Neural cell (in vitro differentiated cells): ENCODE data around the gene DLG2. TPM values are rescaled to one million over a fixed set of nuclear protein-coding genes. Genes with fewer than 3 reads are reported as not detected.

ENCODE experiments used
- H2AFZ ChIP-seq: fragments of 200-600, 300-800 bp; sonication (generic), shearing (Covaris generic); 2 replicates; pipeline ENCODE4 v1.6.0; 2014; ENCODE audit warnings: low read depth, mild to moderate bottlenecking, antibody characterized with exemption, low read length, moderate library complexity
- H3F3A ChIP-seq: fragments of 200-600 bp; shearing (Covaris generic); 2 replicates; pipeline ENCODE4 v1.6.1; 2016; ENCODE audit warnings: mild to moderate bottlenecking, moderate library complexity, mixed read lengths, antibody characterized with exemption, low read length; ENCODE audit not compliant: insufficient read depth, poor library complexity, severe bottlenecking
- H3K27ac ChIP-seq: fragments of 200-600, 300-800 bp; sonication (generic), shearing (Covaris generic); 2 replicates; pipeline ENCODE4 v1.5.1; 2014; ENCODE audit warnings: mild to moderate bottlenecking, low read length, moderate library complexity
- H3K27me3 ChIP-seq: fragments of 300-800, 200-600 bp; sonication (generic), shearing (Covaris generic); 2 replicates; pipeline ENCODE4 v1.6.0; 2014; ENCODE audit warnings: mild to moderate bottlenecking, low read depth, low read length, moderate library complexity; ENCODE audit not compliant: insufficient read depth
- H3K36me3 ChIP-seq: fragments of 300-800, 200-600 bp; sonication (generic), shearing (Covaris generic); 2 replicates; pipeline ENCODE4 v1.5.1; 2014; ENCODE audit warnings: mild to moderate bottlenecking, antibody characterized with exemption, low read length, moderate library complexity; ENCODE audit not compliant: insufficient read depth
- H3K4me2 ChIP-seq: fragments of 300-800, 200-600 bp; sonication (generic), shearing (Covaris generic); 2 replicates; pipeline ENCODE4 v1.6.0; 2014; ENCODE audit warnings: mild to moderate bottlenecking, low read length
- H3K4me3 ChIP-seq: fragments of 300-800, 200-600 bp; sonication (generic), shearing (Covaris generic); 2 replicates; pipeline ENCODE4 v1.5.1; 2014; ENCODE audit warnings: mild to moderate bottlenecking, low read length, moderate library complexity
- H3K79me2 ChIP-seq: fragments of 200-600 bp; shearing (Covaris generic); replicated peaks from 2 replicates; pipeline ENCODE4 v1.6.0; 2014; ENCODE audit warnings: mild to moderate bottlenecking, low read length, moderate library complexity; ENCODE audit not compliant: insufficient read depth
- H3K9ac ChIP-seq: fragments of 300-800, 200-600 bp; sonication (generic), shearing (Covaris generic); 2 replicates; pipeline ENCODE4 v1.6.1; 2016; ENCODE audit warnings: mild to moderate bottlenecking, low read length, mixed read lengths
- H3K9me2 ChIP-seq: fragments of 200-600 bp; shearing (Covaris generic); 2 replicates; pipeline ENCODE4 v1.6.1; 2016; ENCODE audit warnings: mild to moderate bottlenecking, low read length, mixed read lengths; ENCODE audit not compliant: insufficient read depth
- H3K9me3 ChIP-seq: fragments of 200-600, 300-800 bp; sonication (generic), shearing (Covaris generic); 2 replicates; pipeline ENCODE4 v1.6.1; 2016; ENCODE audit warnings: mild to moderate bottlenecking, mixed run types, low read length, moderate library complexity, mixed read lengths
- H4K20me1 ChIP-seq: fragments of 200-600 bp; shearing (Covaris generic); 2 replicates; pipeline ENCODE4 v1.6.1; 2016; ENCODE audit warnings: mild to moderate bottlenecking, mixed run types; ENCODE audit not compliant: insufficient read depth
- CTCF ChIP-seq: fragments of 450-650 bp; IDR thresholded peaks from 2 replicates; pipeline ENCODE4 v1.5.1; 2014; ENCODE audit warnings: antibody characterized with exemption, mild to moderate bottlenecking, moderate library complexity; ENCODE audit not compliant: poor library complexity, severe bottlenecking
- EP300 ChIP-seq: fragments of 450-650 bp; conservative IDR thresholded peaks from 2 replicates; pipeline ENCODE4 v1.6.1; 2014; ENCODE audit warnings: antibody characterized with exemption, mild to moderate bottlenecking, moderate library complexity; ENCODE audit not compliant: poor library complexity, severe bottlenecking
- EZH2 ChIP-seq: fragments of 200-600, 300-800 bp; shearing (Covaris generic), sonication (generic); IDR thresholded peaks from 2 replicates; pipeline ENCODE4 v1.6.1; 2014; ENCODE audit warnings: antibody characterized with exemption, low read length, borderline replicate concordance, mild to moderate bottlenecking; ENCODE audit not compliant: insufficient read depth, poor library complexity, severe bottlenecking
- MXI1 ChIP-seq: fragments of 450-650 bp; conservative IDR thresholded peaks from 2 replicates; pipeline ENCODE4 v1.6.1; 2014; ENCODE audit warnings: antibody characterized with exemption, mild to moderate bottlenecking; ENCODE audit not compliant: poor library complexity, severe bottlenecking
- POLR2AphosphoS5 ChIP-seq: IDR thresholded peaks from 2 replicates; pipeline ENCODE4 v1.6.1; 2012
- RAD21 ChIP-seq: fragments of 450-650 bp; conservative IDR thresholded peaks from 2 replicates; pipeline ENCODE4 v1.6.1; 2014; ENCODE audit warnings: antibody characterized with exemption, mild to moderate bottlenecking, moderate library complexity
- REST ChIP-seq: IDR thresholded peaks from 2 replicates; pipeline ENCODE4 v1.6.1; 2012; ENCODE audit warnings: borderline replicate concordance
- SMC3 ChIP-seq: fragments of 450-650 bp; conservative IDR thresholded peaks from 2 replicates; pipeline ENCODE4 v1.6.1; 2014; ENCODE audit warnings: antibody characterized with exemption, mild to moderate bottlenecking, moderate library complexity; ENCODE audit not compliant: poor library complexity
- TAF1 ChIP-seq: IDR thresholded peaks from 2 replicates; pipeline ENCODE4 v1.6.1; 2012; ENCODE audit warnings: low read depth
- polyA plus RNA-seq: library from polyadenylated mRNA; depleted of rRNA; stranded (reverse); fragments of >200 nt; gene quantifications from 2 replicates; pipeline ENCODE4 v1.2.3, GENCODE V29; 2014

DLG2 gene
- polyA plus RNA-seq, 1 donor from 2014 or later: 179 TPM

- Histone ChIP-seq H3K9ac (no peak overlapping the region), H3K27ac (no peak overlapping the region), H3K36me3 (no peaks in the 10 kb centered on the region), H2AFZ (no peak overlapping the region), H3K9me2 (no peaks in the 10 kb centered on the region), H3K27me3 (no peaks in the 10 kb centered on the region), H3K4me2 (no peak overlapping the region), H3K4me3 (no peak overlapping the region), H3K79me2 (no peaks in the 10 kb centered on the region), H3F3A (no peaks in the 10 kb centered on the region), H3K9me3 (no peaks in the 10 kb centered on the region), H4K20me1 (no peaks in the 10 kb centered on the region)
- TF ChIP-seq MXI1: no peak
- TF ChIP-seq POLR2AphosphoS5: no peak
- TF ChIP-seq RAD21: no peak
- no peak for TF ChIP-seq CTCF
- no peak for TF ChIP-seq REST
- no peak for TF ChIP-seq SMC3
- TF ChIP-seq EP300: no peak
Observed at GRCh38 chr11:84566671-84567070, 1060.5 kb downstream of the DLG2 start.

- Histone ChIP-seq H3F3A (no peaks in the 10 kb centered on the region), H3K9me2 (no peaks in the 10 kb centered on the region), H2AFZ (no peak overlapping the region), H3K9me3 (no peaks in the 10 kb centered on the region), H4K20me1 (no peaks in the 10 kb centered on the region), H3K27ac (no peak overlapping the region), H3K36me3 (no peaks in the 10 kb centered on the region), H3K79me2 (no peaks in the 10 kb centered on the region), H3K27me3 (no peaks in the 10 kb centered on the region), H3K4me2 (no peak overlapping the region), H3K9ac (no peak overlapping the region), H3K4me3 (no peak overlapping the region)
- no peak for TF ChIP-seq RAD21
- no peak for TF ChIP-seq REST
- TF ChIP-seq SMC3: no peak
- TF ChIP-seq TAF1: no peak
- no peak for TF ChIP-seq CTCF
- TF ChIP-seq EP300: no peak
- TF ChIP-seq MXI1: no peak
- TF ChIP-seq EZH2: no peak
- no peak for TF ChIP-seq POLR2AphosphoS5
Observed at GRCh38 chr11:84564867-84565184, 1062.3 kb downstream of the DLG2 start.
